ENCODE data around the gene MLXIP.

The MLXIP gene

GRCh38 chr12:122057007-122057735 lies 21.4 kb upstream of the MLXIP start:
- no peak for DNase-seq (ENCODE audit: low read depth)
- no peak for TF ChIP-seq CTCF (conservative IDR thresholded peaks at IDR 0.05; ENCODE audit: low read depth, low read length)
- no peak overlapping the region for H3K4me3 ChIP-seq (ENCODE audit: low read length)

- TF ChIP-seq CTCF (conservative IDR thresholded peaks at IDR 0.05; ENCODE audit: low read depth, low read length), result no peak
- no peak overlapping the region for H3K4me3 ChIP-seq (ENCODE audit: low read length)
- no peak for DNase-seq (ENCODE audit: low read depth)
Observed at GRCh38 chr12:122057769-122058168, 20.8 kb upstream of the MLXIP start.

- no peak overlapping the region for H3K4me3 ChIP-seq (ENCODE audit: low read length)
- DNase-seq (ENCODE audit: low read depth), result no peak
- TF ChIP-seq CTCF (conservative IDR thresholded peaks at IDR 0.05; ENCODE audit: low read depth, low read length), result no peak
Observed at GRCh38 chr12:122058549-122059149, 19.9 kb upstream of the MLXIP start.

GRCh38 chr12:122059203-122059960 lies 19.2 kb upstream of the MLXIP start:
- TF ChIP-seq CTCF (conservative IDR thresholded peaks at IDR 0.05; ENCODE audit: low read depth, low read length), result no peak
- no peak for DNase-seq (ENCODE audit: low read depth)
- no peak overlapping the region for H3K4me3 ChIP-seq (ENCODE audit: low read length)

- no peak for TF ChIP-seq CTCF (conservative IDR thresholded peaks at IDR 0.05; ENCODE audit: low read depth, low read length)
- DNase-seq (ENCODE audit: low read depth), result no peak
- H3K4me3 ChIP-seq (ENCODE audit: low read length), result no peak overlapping the region
Observed at GRCh38 chr12:122060081-122060501, 18.5 kb upstream of the MLXIP start.

GRCh38 chr12:122061253-122061652 lies 17.3 kb upstream of the MLXIP start:
- TF ChIP-seq CTCF (conservative IDR thresholded peaks at IDR 0.05; ENCODE audit: low read depth, low read length), result no peak
- DNase-seq (ENCODE audit: low read depth), result no peak
- H3K4me3 ChIP-seq (ENCODE audit: low read length), result no peak overlapping the region

All from retinal pigment epithelial cell (primary cell).